ENCODE data around the gene MFN2. TPM values are rescaled to one million over a fixed set of nuclear protein-coding genes. Genes with fewer than 3 reads are reported as not detected.
"Not testable (repeated sequence)": the region's sequence is repeated elsewhere in the genome, so short reads cannot be mapped to it uniquely, and the experiment has no call there.

Gene MFN2
- total RNA-seq, 1 experiment from 2014 or later, result 56.8 TPM

- TF ChIP-seq FOXK1 (CRISPR knock-in tag; IDR thresholded peaks at IDR 0.05), result peak; percentile 83
- no peak for TF ChIP-seq PREB (CRISPR knock-in tag; IDR thresholded peaks at IDR 0.05; ENCODE audit: borderline replicate concordance)
- peak; percentile 91; the same call in 1 of the 2 replicates for TF ChIP-seq ZNF232 (CRISPR knock-in tag; IDR thresholded peaks at IDR 0.05)
- TF ChIP-seq ZBTB43 (CRISPR knock-in tag; IDR thresholded peaks at IDR 0.05), result 0 out of 2 replicates have a peak, but pooled peaks have one; percentile 2
- TF ChIP-seq MYBL2 (CRISPR knock-in tag; IDR thresholded peaks at IDR 0.05), result peak; percentile 76
- TF ChIP-seq KAT7 (CRISPR knock-in tag; IDR thresholded peaks at IDR 0.05; ENCODE audit: borderline replicate concordance), result peak; percentile 88; the same call in 1 of the 2 replicates
Observed at GRCh38 chr1:11934302-11935056, 45.8 kb upstream of the MFN2 start, which contains the start of gene PLOD1 (continued).

DNA sequence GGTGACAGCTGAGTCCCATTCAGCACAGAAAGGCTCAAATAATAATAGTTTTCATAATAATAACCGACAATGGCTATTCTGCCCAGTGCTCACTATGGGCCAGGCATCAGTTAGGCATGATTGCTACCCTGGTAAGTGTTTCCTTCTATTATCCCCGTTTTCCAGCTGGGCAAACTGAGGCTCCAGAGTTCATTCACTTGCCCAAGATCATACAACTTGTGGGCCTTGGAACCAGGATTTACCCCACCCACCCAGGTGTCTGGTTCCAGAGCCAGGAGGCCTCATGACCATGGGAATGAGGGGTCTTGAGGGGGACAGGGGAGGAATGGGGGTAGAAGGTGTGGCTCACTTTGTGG lies 45.2 kb upstream of the MFN2 start:
- Mint-ChIP-seq H3K4me3 (peak overlapping the region; percentile 64), H3K36me3 (no peaks in the 10 kb centered on the region; the same call in 1 of the 2 replicates), H3K4me1 (peaks cover 21% of the 10 kb centered on the region), H3K27ac (no peak overlapping the region), H3K9me3 (no peaks in the 10 kb centered on the region), H3K27me3 (ENCODE audit: low read depth) (no peaks in the 10 kb centered on the region)
- ATAC-seq (no peak), DNase-seq (ENCODE audit: low spot score) (no peak)
- ChIA-PET POLR2A (interaction anchor here (0.7 to 2.7 kb wide), 3 partner anchors 10 to 32 kb away, joined by 3 to 22 read pairs (median 7); no protein-coding TSS in a partner anchor), CTCF (interaction anchor here (1.1 kb wide), 1 partner anchor 32 kb away, joined by 11 read pairs; no protein-coding TSS in a partner anchor)
- TF ChIP-seq CREM (CRISPR knock-in tag; IDR thresholded peaks at IDR 0.05) (no peak), NR3C1 (CRISPR knock-in tag; conservative IDR thresholded peaks at IDR 0.05; ENCODE audit: low read depth) (no peak), GTF2I (CRISPR knock-in tag; conservative IDR thresholded peaks at IDR 0.05) (peak; percentile 72), E2F5 (CRISPR knock-in tag; IDR thresholded peaks at IDR 0.05) (no peak)

- H3K4me3 Mint-ChIP-seq, result peak overlapping the region; percentile 4; the same call in 1 of the 2 replicates
- POLR2A ChIA-PET, result interaction anchor here (2.7 kb wide), 1 partner anchor 27 kb away, joined by 22 read pairs; no protein-coding TSS in a partner anchor
- ATAC-seq; H3K27me3 Mint-ChIP-seq (ENCODE audit: low read depth); H3K27ac Mint-ChIP-seq; DNase-seq (ENCODE audit: low spot score); H3K9me3 Mint-ChIP-seq; H3K36me3 Mint-ChIP-seq; CTCF ChIA-PET: not testable (repeated sequence)
- peaks cover 16% of the 10 kb centered on the region for H3K4me1 Mint-ChIP-seq
Observed at GRCh38 chr1:11935733-11936132, 44.5 kb upstream of the MFN2 start.

DNA sequence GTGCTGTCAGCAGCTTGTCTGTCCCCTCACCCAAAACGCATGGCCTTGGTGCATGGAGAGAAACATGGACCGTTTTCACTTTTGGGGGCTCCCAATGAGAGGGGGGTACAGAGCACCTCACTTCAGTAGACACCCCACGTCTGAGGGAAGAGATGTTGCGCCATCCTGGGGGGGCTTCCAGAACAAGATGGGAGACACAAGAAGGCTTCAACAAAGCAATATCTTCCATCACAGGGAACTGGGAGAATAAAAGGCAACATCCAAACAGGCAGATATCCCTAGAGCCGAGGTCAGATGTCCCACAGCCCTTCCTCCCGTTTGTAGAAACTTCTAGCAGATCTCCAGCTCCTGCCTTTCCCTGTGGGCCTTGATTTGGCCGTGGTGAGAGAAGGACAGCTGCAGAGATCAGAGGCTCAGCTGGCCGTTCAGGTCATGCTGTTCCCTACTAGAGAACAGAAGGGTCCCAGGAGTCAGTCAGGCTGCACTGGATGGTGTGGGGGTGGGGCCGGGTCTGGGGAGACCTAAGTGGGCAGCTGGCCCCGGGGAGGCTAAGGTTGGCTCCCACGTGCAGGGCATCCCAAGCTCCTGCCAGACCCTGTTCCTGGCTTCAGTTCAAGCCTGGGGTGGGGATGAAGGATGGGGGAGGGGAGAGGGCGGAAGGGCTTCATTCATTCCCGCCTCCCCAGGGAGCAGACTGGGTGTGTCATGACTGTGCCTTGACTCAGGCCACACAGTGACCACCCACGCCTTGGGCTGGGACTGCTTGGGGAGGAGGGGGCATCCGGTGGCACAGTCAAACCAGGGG lies 41.3 kb upstream of the MFN2 start:
- POLR2A ChIA-PET, result interaction anchor here (0.6 to 1.7 kb wide), 3 partner anchors 25 to 30 kb away, joined by 3 to 12 read pairs (median 4); no protein-coding TSS in a partner anchor
- peaks cover 21% of the 10 kb centered on the region for H3K4me1 Mint-ChIP-seq
- H3K27ac Mint-ChIP-seq, result peak overlapping the region; percentile 72
- H3K36me3 Mint-ChIP-seq, result no peaks in the 10 kb centered on the region; the same call in 1 of the 2 replicates
- DNase-seq (ENCODE audit: low spot score) (no peak), ATAC-seq (no peak)
- no peaks in the 10 kb centered on the region for H3K9me3 Mint-ChIP-seq
- TF ChIP-seq NR1H2 (CRISPR knock-in tag; IDR thresholded peaks at IDR 0.05), result no peak
- TF ChIP-seq, protein P1, sequence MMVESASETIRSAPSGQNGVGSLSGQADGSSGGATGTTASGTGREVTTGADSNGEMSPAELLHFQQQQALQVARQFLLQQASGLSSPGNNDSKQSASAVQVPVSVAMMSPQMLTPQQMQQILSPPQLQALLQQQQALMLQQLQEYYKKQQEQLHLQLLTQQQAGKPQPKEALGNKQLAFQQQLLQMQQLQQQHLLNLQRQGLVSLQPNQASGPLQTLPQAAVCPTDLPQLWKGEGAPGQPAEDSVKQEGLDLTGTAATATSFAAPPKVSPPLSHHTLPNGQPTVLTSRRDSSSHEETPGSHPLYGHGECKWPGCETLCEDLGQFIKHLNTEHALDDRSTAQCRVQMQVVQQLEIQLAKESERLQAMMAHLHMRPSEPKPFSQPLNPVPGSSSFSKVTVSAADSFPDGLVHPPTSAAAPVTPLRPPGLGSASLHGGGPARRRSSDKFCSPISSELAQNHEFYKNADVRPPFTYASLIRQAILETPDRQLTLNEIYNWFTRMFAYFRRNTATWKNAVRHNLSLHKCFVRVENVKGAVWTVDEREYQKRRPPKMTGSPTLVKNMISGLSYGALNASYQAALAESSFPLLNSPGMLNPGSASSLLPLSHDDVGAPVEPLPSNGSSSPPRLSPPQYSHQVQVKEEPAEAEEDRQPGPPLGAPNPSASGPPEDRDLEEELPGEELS (CRISPR knock-in tag; IDR thresholded peaks at IDR 0.05), result no peak
- no peak overlapping the region for H3K4me3 Mint-ChIP-seq
- H3K27me3 Mint-ChIP-seq (ENCODE audit: low read depth), result no peaks in the 10 kb centered on the region
- CTCF ChIA-PET, result interaction anchor here (0.6 to 1.8 kb wide), 2 partner anchors 28 to 622 kb away, joined by 3 to 6 read pairs; no protein-coding TSS in a partner anchor
